Cardiac fibroblast (primary cell): ENCODE results near the gene AJUBA.

Experiments
- DNase-seq, 2 donors: peaks; one replicate each; pipeline versions ENCODE4 v3.0.0 to v3.0.0-alpha.2; 2010; ENCODE audit warnings: low read depth in 2 of 2
- H3K4me3 ChIP-seq, 2 donors: replicated peaks in 1 of 2; 1 replicate in 1 of 2; 2 replicates in 1 of 2; pipeline ENCODE4 v1.5.1; 2011; ENCODE audit warnings: low read depth in 2 of 2, low read length in 2 of 2, mild to moderate bottlenecking in 2 of 2, moderate library complexity in 1 of 2
- TF ChIP-seq, protein P1 (sequence below): IDR thresholded peaks from one replicate; pipeline ENCODE4 v1.5.1; 2011; ENCODE audit warnings: low read depth, mild to moderate bottlenecking, low read length, inconsistent platforms

Gene AJUBA

DNA sequence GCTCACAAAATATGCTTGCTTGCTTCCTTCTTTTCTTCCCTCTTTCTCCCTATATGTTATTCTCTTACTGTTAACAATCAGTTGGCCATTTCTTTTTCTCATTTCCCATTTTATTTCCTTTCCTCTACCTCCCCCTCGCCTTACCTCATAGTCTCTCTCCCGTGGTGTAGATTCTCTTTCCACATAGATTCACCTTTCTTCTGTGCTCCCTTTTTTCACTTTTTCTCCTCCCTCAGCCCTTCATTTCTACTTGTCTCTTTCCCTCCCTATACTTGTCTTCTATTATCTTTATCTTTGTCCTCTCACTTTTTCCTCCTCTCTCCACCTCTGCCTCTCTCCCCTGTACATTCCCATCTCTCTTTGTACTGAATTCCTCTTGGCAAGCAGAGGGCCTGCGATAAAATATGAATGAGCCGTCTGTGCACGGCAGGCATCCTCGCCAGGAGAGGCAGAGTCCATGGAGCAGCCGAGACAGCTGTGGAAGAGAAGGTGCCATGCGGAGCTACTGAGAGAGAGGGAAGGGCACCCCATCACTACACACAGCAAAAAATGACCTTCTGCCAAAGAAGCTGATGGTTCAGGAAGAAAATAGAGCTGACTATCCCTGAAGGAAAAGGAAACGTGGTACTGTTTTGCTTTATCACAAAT, 15.4 kb upstream of the AJUBA start:
- no peak overlapping the region for H3K4me3 ChIP-seq
- no peak for DNase-seq
- TF ChIP-seq, protein P1, sequence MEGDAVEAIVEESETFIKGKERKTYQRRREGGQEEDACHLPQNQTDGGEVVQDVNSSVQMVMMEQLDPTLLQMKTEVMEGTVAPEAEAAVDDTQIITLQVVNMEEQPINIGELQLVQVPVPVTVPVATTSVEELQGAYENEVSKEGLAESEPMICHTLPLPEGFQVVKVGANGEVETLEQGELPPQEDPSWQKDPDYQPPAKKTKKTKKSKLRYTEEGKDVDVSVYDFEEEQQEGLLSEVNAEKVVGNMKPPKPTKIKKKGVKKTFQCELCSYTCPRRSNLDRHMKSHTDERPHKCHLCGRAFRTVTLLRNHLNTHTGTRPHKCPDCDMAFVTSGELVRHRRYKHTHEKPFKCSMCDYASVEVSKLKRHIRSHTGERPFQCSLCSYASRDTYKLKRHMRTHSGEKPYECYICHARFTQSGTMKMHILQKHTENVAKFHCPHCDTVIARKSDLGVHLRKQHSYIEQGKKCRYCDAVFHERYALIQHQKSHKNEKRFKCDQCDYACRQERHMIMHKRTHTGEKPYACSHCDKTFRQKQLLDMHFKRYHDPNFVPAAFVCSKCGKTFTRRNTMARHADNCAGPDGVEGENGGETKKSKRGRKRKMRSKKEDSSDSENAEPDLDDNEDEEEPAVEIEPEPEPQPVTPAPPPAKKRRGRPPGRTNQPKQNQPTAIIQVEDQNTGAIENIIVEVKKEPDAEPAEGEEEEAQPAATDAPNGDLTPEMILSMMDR = no peak

DNA sequence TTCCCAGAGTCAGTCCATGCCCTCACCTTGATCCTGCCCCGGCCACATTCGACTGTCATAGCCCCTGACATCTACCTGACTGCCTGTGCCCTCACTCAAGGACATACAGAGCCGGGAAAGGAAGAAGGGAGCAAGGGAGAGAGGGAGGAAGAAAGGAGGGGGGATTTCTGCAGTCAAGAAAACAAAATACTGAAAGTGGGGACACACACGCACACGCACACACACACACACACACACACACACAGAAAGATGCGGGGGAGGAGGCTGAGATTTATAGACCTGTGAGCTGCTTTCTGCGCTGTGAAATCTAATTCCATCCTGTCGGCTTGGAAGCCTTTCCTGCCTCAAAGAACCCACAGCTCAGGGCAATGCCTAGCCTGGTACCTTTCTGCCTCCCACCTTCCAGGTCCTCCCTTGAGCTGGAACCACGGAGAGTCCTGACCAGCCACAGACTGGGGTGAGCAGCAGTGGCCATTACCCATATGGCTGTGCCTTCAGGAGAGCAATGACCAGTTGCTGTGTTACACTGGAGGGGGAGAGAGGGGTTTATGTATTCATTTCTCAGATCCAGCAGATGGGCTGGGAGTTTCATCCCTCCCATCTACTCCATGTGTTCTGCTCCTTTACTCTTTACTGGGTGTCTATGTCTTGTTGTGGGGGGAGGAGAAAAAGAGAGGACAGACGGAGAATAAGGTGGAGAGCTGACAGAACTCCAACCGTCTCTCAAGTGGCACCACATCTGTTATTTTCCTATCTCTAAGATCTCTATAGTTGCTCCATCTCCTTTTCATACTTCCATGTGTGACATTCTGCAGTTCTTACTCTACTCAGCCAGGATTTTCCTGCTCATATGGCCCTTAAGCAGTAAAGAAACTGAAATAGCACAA, 14.7 kb upstream of the AJUBA start:
- TF ChIP-seq, protein P1 = no peak
- no peak for DNase-seq
- no peak overlapping the region for H3K4me3 ChIP-seq

DNA sequence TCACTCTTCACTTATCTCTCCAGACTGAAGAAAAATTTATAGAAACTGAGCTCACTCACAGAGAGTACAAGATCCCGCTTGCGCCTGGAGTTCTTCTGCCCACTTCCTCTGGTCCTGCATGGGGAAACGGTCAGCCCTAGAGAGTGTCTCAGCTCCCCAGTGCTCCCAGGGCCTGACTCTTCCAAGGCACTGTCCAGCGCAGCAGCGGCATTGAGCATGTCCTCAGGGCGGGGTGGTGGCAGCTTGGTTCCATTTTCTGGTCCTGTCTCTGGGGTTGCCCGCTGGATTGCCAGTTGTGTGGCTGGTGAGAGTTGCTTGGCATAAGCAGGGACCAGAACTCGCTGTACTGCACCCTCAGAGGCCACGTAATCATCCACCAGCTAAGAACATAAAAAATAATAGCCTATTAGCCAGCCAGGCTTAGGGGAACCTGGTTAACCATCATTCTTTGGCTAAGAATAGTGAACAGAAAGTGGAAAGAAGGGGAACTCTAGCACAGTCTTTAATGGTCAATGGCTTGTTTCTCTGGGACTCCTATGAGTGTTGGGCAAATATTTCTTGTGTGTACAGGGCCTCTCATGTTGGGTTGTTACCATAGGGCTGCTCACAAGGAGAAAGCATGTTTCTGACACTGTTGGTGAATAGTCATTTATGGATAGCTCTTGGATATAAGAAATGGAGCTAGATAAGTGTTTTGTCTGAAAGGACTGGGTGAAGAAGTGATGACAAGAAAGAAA, 13.7 kb upstream of the AJUBA start:
- DNase-seq = no peak

DNA sequence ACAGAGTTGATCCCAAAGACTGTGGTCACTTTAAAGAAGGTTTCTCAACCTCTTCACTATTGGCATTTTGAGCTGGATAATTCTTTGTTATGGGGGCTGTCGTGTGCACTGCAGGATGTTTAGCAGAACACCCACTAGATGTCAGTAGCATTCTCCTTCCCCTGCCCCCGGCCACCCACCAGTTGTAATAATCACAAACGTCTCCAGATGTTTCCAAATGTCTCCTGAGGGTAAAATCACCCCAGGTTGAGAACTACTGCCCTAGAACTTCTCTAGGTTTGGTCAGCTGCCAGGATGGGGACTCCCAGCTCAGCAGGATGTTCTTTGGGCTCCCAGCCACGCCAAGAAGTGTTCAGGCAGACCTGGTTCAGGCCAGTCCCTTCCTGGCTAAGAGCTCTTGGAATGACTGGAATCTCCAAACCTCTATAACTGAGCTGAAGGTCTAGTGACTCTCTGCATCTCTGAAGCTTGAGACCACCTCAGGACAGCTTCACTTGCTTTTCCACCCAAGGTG, 12.5 kb upstream of the AJUBA start:
- no peak overlapping the region for H3K4me3 ChIP-seq
- DNase-seq = peak; percentile 67 to 71
- TF ChIP-seq, protein P1 = peak; percentile 53

More for the DNA sequence above, 13.7 kb upstream of the AJUBA start:
- H3K4me3 ChIP-seq = no peak overlapping the region
- TF ChIP-seq, protein P1 = no peak

DNA sequence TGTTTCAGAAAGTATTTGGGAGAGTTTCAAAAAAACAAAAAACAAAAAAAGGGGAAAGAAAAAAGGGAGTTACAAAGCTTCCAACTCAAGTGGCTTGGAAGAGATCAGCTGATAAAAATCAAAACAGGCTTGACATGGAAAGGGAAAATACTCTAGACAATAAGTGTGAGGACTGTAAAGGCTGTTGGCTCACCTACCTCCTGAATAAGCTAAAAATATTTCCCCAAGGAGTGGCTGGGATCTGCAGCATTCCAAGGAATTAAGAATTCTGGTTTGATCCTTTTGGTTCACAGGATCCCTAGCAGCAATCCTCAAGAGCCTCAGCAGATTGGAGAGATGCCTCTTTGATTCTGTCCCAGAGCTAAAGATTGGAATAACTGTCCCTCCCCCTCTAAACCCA, 11.2 kb upstream of the AJUBA start:
- no peak for DNase-seq
- no peak overlapping the region for H3K4me3 ChIP-seq
- TF ChIP-seq, protein P1 = no peak

DNA sequence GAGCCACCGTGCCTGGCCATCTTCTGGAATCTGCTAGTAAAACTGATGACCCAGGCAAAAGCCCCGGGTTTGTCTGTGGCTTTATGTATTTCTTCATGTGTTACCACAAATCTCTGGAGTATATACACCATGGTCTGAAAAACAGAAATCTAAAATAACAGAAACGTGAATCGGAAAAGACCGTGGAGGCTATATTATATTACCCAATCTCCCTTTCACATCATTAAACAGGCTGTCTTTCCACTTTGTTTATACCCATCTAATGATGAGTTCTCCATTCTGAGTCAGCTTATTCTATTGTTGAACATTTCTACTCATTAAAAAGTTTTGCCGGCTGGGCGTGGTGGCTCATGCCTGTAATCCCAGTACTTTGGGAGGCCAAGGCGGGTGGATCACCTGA, 9.5 kb upstream of the AJUBA start:
- no peak for DNase-seq
- H3K4me3 ChIP-seq = no peak overlapping the region
- TF ChIP-seq, protein P1 = no peak
